ENCODE data around the gene PDPN. TPM values are rescaled to one million over a fixed set of nuclear protein-coding genes. Genes with fewer than 3 reads are reported as not detected.

The PDPN gene
- total RNA-seq = not detected

GRCh38 chr1:13583595-13583965 is at the start of gene PDPN:
PDPN (plus strand) TSS chr1:13583832; CDS start chr1:13584034, 202 bp downstream.
- CTCF ChIA-PET = no interaction called here
- no peaks in the 10 kb centered on the region for H3K9me3 Mint-ChIP-seq (ENCODE audit: insufficient read depth)
- no peak within 1 kb of the TSS for H3K27ac Mint-ChIP-seq
- no peak within 1 kb of the TSS for H3K4me3 Mint-ChIP-seq
- no peak for DNase-seq
- ATAC-seq = no peak
- peaks cover 47% of the 10 kb centered on the region for H3K27me3 Mint-ChIP-seq (ENCODE audit: low read depth)
- POLR2A ChIA-PET = no interaction called here
- no peaks in the 10 kb centered on the region for H3K36me3 Mint-ChIP-seq (ENCODE audit: low read depth)
- H3K4me1 Mint-ChIP-seq (ENCODE audit: low read depth) = no peaks in the 10 kb centered on the region

DNA sequence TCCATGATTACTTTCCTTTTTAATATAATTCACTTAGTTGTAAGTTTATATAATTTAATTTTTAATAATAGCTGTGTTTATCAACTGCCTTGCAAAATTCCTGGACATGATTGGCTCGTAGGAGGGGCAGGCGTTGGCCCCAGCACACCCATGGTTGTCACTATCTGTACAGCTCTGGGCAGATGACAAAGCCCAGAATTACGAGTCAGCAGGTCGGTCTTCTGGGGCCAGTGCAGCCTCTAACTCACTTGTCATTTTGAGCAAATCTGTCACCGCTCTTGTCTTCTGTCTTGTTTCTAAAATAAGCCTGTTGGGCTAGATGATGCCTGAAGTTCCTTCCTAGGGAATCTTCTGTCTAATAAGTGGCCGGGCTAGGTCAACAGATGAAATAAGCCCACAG is 48.4 kb upstream of the PDPN start:
- Mint-ChIP-seq H3K4me3 (no peak overlapping the region), H3K4me1 (ENCODE audit: low read depth) (no peaks in the 10 kb centered on the region)
- ATAC-seq = no peak

GRCh38 chr1:13536571-13536970 is 47.1 kb upstream of the PDPN start:
- Mint-ChIP-seq H3K4me1 (ENCODE audit: low read depth) (no peaks in the 10 kb centered on the region), H3K36me3 (ENCODE audit: low read depth) (no peaks in the 10 kb centered on the region), H3K9me3 (ENCODE audit: insufficient read depth) (no peaks in the 10 kb centered on the region), H3K27ac (no peak overlapping the region), H3K4me3 (no peak overlapping the region), H3K27me3 (ENCODE audit: low read depth) (no peaks in the 10 kb centered on the region)
- ATAC-seq (no peak), DNase-seq (no peak)
- CTCF ChIA-PET = no interaction called here
- POLR2A ChIA-PET = no interaction called here

More for the DNA sequence above, 48.4 kb upstream of the PDPN start:
- no peaks in the 10 kb centered on the region for H3K36me3 Mint-ChIP-seq (ENCODE audit: low read depth)
- DNase-seq = no peak
- POLR2A ChIA-PET = no interaction called here
- H3K27ac Mint-ChIP-seq = no peak overlapping the region
- no peaks in the 10 kb centered on the region for H3K27me3 Mint-ChIP-seq (ENCODE audit: low read depth)
- no peaks in the 10 kb centered on the region for H3K9me3 Mint-ChIP-seq (ENCODE audit: insufficient read depth)
- CTCF ChIA-PET = no interaction called here

DNA sequence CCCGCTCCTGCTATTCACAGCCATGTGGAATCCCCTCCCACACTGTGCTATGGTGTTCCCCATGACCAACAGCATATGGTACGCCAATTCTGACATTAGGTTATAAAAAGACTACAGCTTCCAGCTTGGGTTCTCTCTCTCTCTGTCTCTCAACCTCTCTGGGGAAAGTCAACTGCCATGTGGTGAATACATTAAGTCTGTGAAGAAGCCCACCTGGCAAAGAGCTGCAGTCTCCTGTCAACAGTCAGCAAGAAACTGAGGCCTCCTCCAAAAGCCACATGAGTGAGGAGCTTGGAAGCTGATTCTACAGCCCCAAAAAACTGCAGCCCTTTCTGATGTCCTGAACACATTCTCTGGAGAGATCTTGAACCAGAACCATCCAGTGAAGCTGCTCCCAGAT is 44.8 kb upstream of the PDPN start:
- no peak overlapping the region for H3K27ac Mint-ChIP-seq
- no peaks in the 10 kb centered on the region for H3K36me3 Mint-ChIP-seq (ENCODE audit: low read depth)
- POLR2A ChIA-PET = no interaction called here
- no peaks in the 10 kb centered on the region for H3K4me1 Mint-ChIP-seq (ENCODE audit: low read depth)
- H3K9me3 Mint-ChIP-seq (ENCODE audit: insufficient read depth) = no peaks in the 10 kb centered on the region
- no peak overlapping the region for H3K4me3 Mint-ChIP-seq
- no peaks in the 10 kb centered on the region for H3K27me3 Mint-ChIP-seq (ENCODE audit: low read depth)
- ATAC-seq (no peak), DNase-seq (no peak)
- CTCF ChIA-PET = no interaction called here

DNA sequence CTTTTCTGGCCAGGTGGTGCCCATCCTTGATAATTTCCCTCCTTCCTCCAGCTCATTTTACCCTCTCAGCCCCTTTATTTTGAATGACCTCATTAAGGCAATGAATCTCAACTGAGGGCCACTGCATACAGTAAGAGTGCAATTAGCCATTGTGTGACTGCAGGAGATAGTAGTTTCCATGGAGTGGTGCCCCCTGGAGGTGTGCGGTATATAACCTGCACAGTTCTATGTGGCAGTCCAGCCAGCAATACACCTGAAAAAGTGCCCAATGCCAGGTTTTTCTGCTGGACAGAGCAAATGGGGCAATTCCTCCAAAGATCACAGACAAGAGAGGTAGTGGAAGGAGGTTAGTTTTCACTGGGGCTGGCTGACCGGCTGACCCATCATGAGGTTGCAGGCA is 43.9 kb upstream of the PDPN start:
- ATAC-seq (no peak), DNase-seq (no peak)
- Mint-ChIP-seq H3K4me3 (no peak overlapping the region), H3K36me3 (ENCODE audit: low read depth) (no peaks in the 10 kb centered on the region), H3K27me3 (ENCODE audit: low read depth) (no peaks in the 10 kb centered on the region), H3K27ac (no peak overlapping the region), H3K9me3 (ENCODE audit: insufficient read depth) (no peaks in the 10 kb centered on the region), H3K4me1 (ENCODE audit: low read depth) (no peaks in the 10 kb centered on the region)
- POLR2A ChIA-PET = no interaction called here
- CTCF ChIA-PET = no interaction called here

DNA sequence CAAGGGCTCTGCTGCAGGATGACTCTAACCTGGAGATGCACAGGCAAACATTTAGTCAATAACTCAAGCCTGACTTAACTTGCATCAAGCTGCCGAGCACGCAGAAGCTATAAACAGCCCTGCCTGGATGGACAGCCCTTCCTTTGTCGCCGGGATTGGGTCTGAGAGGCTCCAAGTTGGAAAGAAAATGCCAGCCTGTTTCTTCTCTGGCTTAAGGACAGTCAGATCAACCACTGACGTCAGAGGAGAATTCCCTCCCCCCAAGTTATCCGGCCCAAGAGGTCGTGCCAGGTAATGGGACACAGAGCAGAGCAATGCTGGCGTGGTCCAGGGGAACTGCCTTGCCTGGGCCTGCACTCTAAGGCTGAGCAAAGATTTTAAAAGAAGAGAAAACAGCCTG is 42.8 kb upstream of the PDPN start:
- ChIA-PET POLR2A (no interaction called here), CTCF (no interaction called here)
- H3K27ac Mint-ChIP-seq = no peak overlapping the region
- no peaks in the 10 kb centered on the region for H3K36me3 Mint-ChIP-seq (ENCODE audit: low read depth)
- ATAC-seq (no peak), DNase-seq (no peak)
- no peaks in the 10 kb centered on the region for H3K4me1 Mint-ChIP-seq (ENCODE audit: low read depth)
- H3K9me3 Mint-ChIP-seq (ENCODE audit: insufficient read depth) = no peaks in the 10 kb centered on the region
- H3K27me3 Mint-ChIP-seq (ENCODE audit: low read depth) = no peaks in the 10 kb centered on the region
- no peak overlapping the region for H3K4me3 Mint-ChIP-seq

GRCh38 chr1:13541435-13542215 is 42.0 kb upstream of the PDPN start:
- Mint-ChIP-seq H3K4me3 (no peak overlapping the region), H3K9me3 (ENCODE audit: insufficient read depth) (no peaks in the 10 kb centered on the region), H3K27me3 (ENCODE audit: low read depth) (no peaks in the 10 kb centered on the region), H3K4me1 (ENCODE audit: low read depth) (no peaks in the 10 kb centered on the region), H3K27ac (no peak overlapping the region), H3K36me3 (ENCODE audit: low read depth) (no peaks in the 10 kb centered on the region)
- ATAC-seq (no peak), DNase-seq (no peak)
- POLR2A ChIA-PET = no interaction called here
- CTCF ChIA-PET = no interaction called here

GRCh38 chr1:13543451-13544220 is 40.0 kb upstream of the PDPN start:
- CTCF ChIA-PET = no interaction called here
- no peaks in the 10 kb centered on the region for H3K4me1 Mint-ChIP-seq (ENCODE audit: low read depth)
- no peaks in the 10 kb centered on the region for H3K36me3 Mint-ChIP-seq (ENCODE audit: low read depth)
- ATAC-seq = no peak
- POLR2A ChIA-PET = interaction anchor here (0.6 kb wide), 1 partner anchor 956 kb away, joined by 3 read pairs; no protein-coding TSS in a partner anchor
- H3K4me3 Mint-ChIP-seq = no peak overlapping the region
- H3K27ac Mint-ChIP-seq = no peak overlapping the region
- DNase-seq = no peak
- no peaks in the 10 kb centered on the region for H3K27me3 Mint-ChIP-seq (ENCODE audit: low read depth)
- no peaks in the 10 kb centered on the region for H3K9me3 Mint-ChIP-seq (ENCODE audit: insufficient read depth)

DNA sequence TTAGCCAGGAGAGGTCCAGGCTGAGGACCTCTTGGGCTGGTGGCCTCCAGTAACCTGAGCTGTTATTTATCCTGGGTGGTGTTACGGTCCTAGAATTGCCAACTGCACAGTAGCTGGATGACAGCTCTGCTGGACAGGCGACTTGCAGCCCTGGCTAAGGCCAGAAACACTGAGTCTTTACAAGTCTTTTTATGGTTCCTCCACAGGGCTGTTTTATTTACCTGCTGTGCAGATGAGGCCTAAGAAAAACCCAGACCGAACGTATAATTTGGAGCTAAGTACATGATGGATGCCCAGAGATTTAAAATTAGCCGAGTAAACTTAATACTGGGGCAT is 39.4 kb upstream of the PDPN start:
- DNase-seq (no peak), ATAC-seq (no peak)
- CTCF ChIA-PET = no interaction called here
- H3K4me1 Mint-ChIP-seq (ENCODE audit: low read depth) = no peaks in the 10 kb centered on the region
- H3K9me3 Mint-ChIP-seq (ENCODE audit: insufficient read depth) = no peaks in the 10 kb centered on the region
- POLR2A ChIA-PET = no interaction called here
- H3K36me3 Mint-ChIP-seq (ENCODE audit: low read depth) = no peaks in the 10 kb centered on the region
- no peak overlapping the region for H3K27ac Mint-ChIP-seq
- no peak overlapping the region for H3K4me3 Mint-ChIP-seq
- no peaks in the 10 kb centered on the region for H3K27me3 Mint-ChIP-seq (ENCODE audit: low read depth)

GRCh38 chr1:13546791-13547190 is 36.8 kb upstream of the PDPN start:
- Mint-ChIP-seq H3K27ac (no peak overlapping the region), H3K27me3 (ENCODE audit: low read depth) (peaks cover 2% of the 10 kb centered on the region), H3K9me3 (ENCODE audit: insufficient read depth) (no peaks in the 10 kb centered on the region), H3K36me3 (ENCODE audit: low read depth) (no peaks in the 10 kb centered on the region), H3K4me3 (no peak overlapping the region), H3K4me1 (ENCODE audit: low read depth) (no peaks in the 10 kb centered on the region)
- ATAC-seq (no peak), DNase-seq (no peak)
- CTCF ChIA-PET = no interaction called here
- POLR2A ChIA-PET = no interaction called here

- no peak overlapping the region for H3K4me3 Mint-ChIP-seq
- no peaks in the 10 kb centered on the region for H3K4me1 Mint-ChIP-seq (ENCODE audit: low read depth)
- CTCF ChIA-PET = no interaction called here
- H3K36me3 Mint-ChIP-seq (ENCODE audit: low read depth) = no peaks in the 10 kb centered on the region
- ATAC-seq (no peak), DNase-seq (no peak)
- H3K27me3 Mint-ChIP-seq (ENCODE audit: low read depth) = peaks cover 2% of the 10 kb centered on the region
- POLR2A ChIA-PET = no interaction called here
- H3K9me3 Mint-ChIP-seq (ENCODE audit: insufficient read depth) = no peaks in the 10 kb centered on the region
- H3K27ac Mint-ChIP-seq = no peak overlapping the region
Observed at GRCh38 chr1:13548281-13548680, 35.4 kb upstream of the PDPN start.

DNA sequence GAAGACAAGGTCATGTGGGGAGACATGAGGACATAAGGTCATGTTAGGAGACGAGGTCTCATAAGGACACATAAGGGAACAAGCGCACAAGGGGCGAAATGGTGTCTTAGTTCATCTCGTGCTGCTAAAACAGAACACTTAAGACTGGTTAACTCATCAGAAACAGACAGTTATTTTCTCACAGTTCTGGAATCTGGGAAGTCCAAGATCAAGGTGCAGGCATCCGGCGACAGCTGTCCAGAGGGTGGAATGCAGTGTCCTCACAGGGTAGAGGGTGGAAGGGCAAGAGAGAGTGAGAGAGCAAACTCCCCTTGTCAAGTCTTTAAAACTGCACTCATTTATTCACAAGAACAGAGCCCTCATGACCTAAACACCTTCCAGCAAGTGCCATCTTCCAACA is 34.6 kb upstream of the PDPN start:
- no peak for ATAC-seq
- H3K36me3 Mint-ChIP-seq (ENCODE audit: low read depth) = no peaks in the 10 kb centered on the region
- POLR2A ChIA-PET = no interaction called here
- CTCF ChIA-PET = no interaction called here
- H3K4me1 Mint-ChIP-seq (ENCODE audit: low read depth) = no peaks in the 10 kb centered on the region
- H3K9me3 Mint-ChIP-seq (ENCODE audit: insufficient read depth) = no peaks in the 10 kb centered on the region
- no peak overlapping the region for H3K4me3 Mint-ChIP-seq
- DNase-seq = no peak
- peaks cover 2% of the 10 kb centered on the region for H3K27me3 Mint-ChIP-seq (ENCODE audit: low read depth)
- no peak overlapping the region for H3K27ac Mint-ChIP-seq

- ChIA-PET CTCF (no interaction called here), POLR2A (no interaction called here)
- Mint-ChIP-seq H3K4me3 (no peak overlapping the region), H3K9me3 (ENCODE audit: insufficient read depth) (no peaks in the 10 kb centered on the region), H3K4me1 (ENCODE audit: low read depth) (no peaks in the 10 kb centered on the region), H3K36me3 (ENCODE audit: low read depth) (no peaks in the 10 kb centered on the region), H3K27ac (no peak overlapping the region), H3K27me3 (ENCODE audit: low read depth) (peaks cover 2% of the 10 kb centered on the region)
- ATAC-seq (no peak), DNase-seq (no peak)
Observed at GRCh38 chr1:13549521-13549920, 34.1 kb upstream of the PDPN start.
